HEK293T (cell line): Measurements from ENCODE around the gene WNT7A.

Experiments
- CTCF ChIA-PET: fragments of 350-600 bp; formaldehyde crosslinking; extraction: SDS; loops from one replicate; lab custom pipeline; 2021; ENCODE audit warnings: antibody characterized with exemption, inconsistent platforms; lab: Yijun Ruan, JAX
- POLR2A ChIA-PET: fragments of 350-600 bp; formaldehyde crosslinking; extraction: SDS; loops from one replicate; lab custom pipeline; 2020; ENCODE audit warnings: antibody characterized with exemption, inconsistent platforms; lab: Yijun Ruan, JAX
- DNase-seq: peaks from one replicate; pipeline ENCODE4 v3.0.0; 2012; ENCODE audit warnings: mixed read lengths; ENCODE audit errors: extremely low spot score
- ARNT ChIP-seq: fragments of 450-650 bp; IDR thresholded peaks from 2 replicates; pipeline ENCODE4 v1.6.1; 2017; ENCODE audit warnings: mild to moderate bottlenecking
- BHLHE40 ChIP-seq: fragments of 450-650 bp; IDR thresholded peaks from 2 replicates; pipeline ENCODE4 v1.6.1; 2016; ENCODE audit warnings: mild to moderate bottlenecking, moderate library complexity, borderline replicate concordance
- CTBP1 ChIP-seq: fragments of 450-650 bp; IDR thresholded peaks from 2 replicates; pipeline ENCODE4 v1.6.1; 2016; ENCODE audit warnings: borderline replicate concordance
- ELF4 ChIP-seq: fragments of 450-650 bp; IDR thresholded peaks from 2 replicates; pipeline ENCODE4 v1.6.1; 2017; ENCODE audit warnings: antibody characterized with exemption
- FOXA1 ChIP-seq: fragments of 450-650 bp; IDR thresholded peaks from 2 replicates; pipeline ENCODE4 v1.6.1; 2016; ENCODE audit warnings: mild to moderate bottlenecking
- FOXK2 ChIP-seq: fragments of 450-650 bp; IDR thresholded peaks from 2 replicates; pipeline ENCODE4 v1.6.1; 2016; ENCODE audit warnings: mild to moderate bottlenecking
- FOXM1 ChIP-seq: fragments of 450-650 bp; IDR thresholded peaks from 2 replicates; pipeline ENCODE4 v1.6.1; 2017; ENCODE audit warnings: mild to moderate bottlenecking, borderline replicate concordance
- HDGF ChIP-seq: fragments of 450-650 bp; IDR thresholded peaks from 2 replicates; pipeline ENCODE4 v1.6.1; 2017; ENCODE audit warnings: antibody characterized with exemption, borderline replicate concordance
- L3MBTL2 ChIP-seq: fragments of 450-650 bp; conservative IDR thresholded peaks from 2 replicates; pipeline ENCODE4 v1.6.1; 2016; ENCODE audit warnings: mild to moderate bottlenecking
- LEF1 ChIP-seq: fragments of 450-650 bp; IDR thresholded peaks from 2 replicates; pipeline ENCODE4 v1.6.1; 2017; ENCODE audit warnings: mild to moderate bottlenecking, borderline replicate concordance
- NFRKB ChIP-seq: fragments of 450-650 bp; IDR thresholded peaks from 2 replicates; pipeline ENCODE4 v1.6.1; 2016; ENCODE audit warnings: mild to moderate bottlenecking, moderate library complexity
- PKNOX1 ChIP-seq: fragments of 450-650 bp; IDR thresholded peaks from 2 replicates; pipeline ENCODE4 v1.6.1; 2016
- SP1 ChIP-seq: fragments of 450-650 bp; IDR thresholded peaks from 2 replicates; pipeline ENCODE4 v1.6.1; 2017
- SUZ12 ChIP-seq: fragments of 450-650 bp; IDR thresholded peaks from 2 replicates; pipeline ENCODE4 v1.6.1; 2016; ENCODE audit warnings: mild to moderate bottlenecking
- TARDBP ChIP-seq: fragments of 450-650 bp; IDR thresholded peaks from 2 replicates; pipeline ENCODE4 v1.6.1; 2016
- ZNF384 ChIP-seq: fragments of 450-650 bp; IDR thresholded peaks from 2 replicates; pipeline ENCODE4 v1.6.1; 2016

Gene WNT7A

DNA sequence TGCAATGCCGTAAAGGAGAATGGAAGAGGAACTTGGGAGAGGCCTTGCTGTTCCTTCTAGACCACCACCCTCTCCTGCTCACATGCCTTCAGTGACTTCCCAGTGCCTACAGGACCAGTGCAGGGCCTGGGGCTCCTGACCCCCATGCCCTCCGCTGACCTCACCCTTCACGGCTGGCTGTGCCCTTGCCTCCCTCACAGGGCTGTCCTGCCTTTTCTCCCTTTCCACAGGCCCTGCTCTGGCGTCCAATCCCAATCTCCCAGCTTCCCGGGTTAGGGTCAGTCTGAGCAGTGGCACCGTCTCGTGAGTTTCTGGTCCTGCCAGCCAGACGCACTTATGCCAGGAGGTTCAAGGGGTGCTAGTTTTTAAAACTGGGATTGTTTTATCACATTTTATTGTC lies 110.4 kb downstream of the WNT7A start:
- ChIA-PET POLR2A (no interaction called here), CTCF (no interaction called here)
- TF ChIP-seq PKNOX1, result no peak
- no peak for TF ChIP-seq ZNF384
- no peak for TF ChIP-seq LEF1
- DNase-seq, result no peak

GRCh38 chr3:13768453-13768852 lies 111.4 kb downstream of the WNT7A start:
- no peak for DNase-seq
- POLR2A ChIA-PET, result no interaction called here
- TF ChIP-seq L3MBTL2 (no peak), BHLHE40 (no peak), SUZ12 (no peak), ELF4 (no peak), ARNT (no peak), NFRKB (no peak), TARDBP (no peak), CTBP1 (no peak), FOXA1 (no peak), ZNF384 (no peak), SP1 (no peak), PKNOX1 (no peak), FOXK2 (no peak), HDGF (no peak), LEF1 (no peak), FOXM1 (no peak)
- CTCF ChIA-PET, result no interaction called here

- ChIA-PET CTCF (no interaction called here), POLR2A (no interaction called here)
- TF ChIP-seq SP1 (no peak), TARDBP (no peak), PKNOX1 (no peak), LEF1 (no peak), FOXM1 (no peak), ZNF384 (no peak), BHLHE40 (no peak), HDGF (no peak), CTBP1 (no peak), ARNT (no peak)
- DNase-seq, result no peak
These were observed 112.0 kb downstream of the WNT7A start for GRCh38 chr3:13767896-13768295.

DNA sequence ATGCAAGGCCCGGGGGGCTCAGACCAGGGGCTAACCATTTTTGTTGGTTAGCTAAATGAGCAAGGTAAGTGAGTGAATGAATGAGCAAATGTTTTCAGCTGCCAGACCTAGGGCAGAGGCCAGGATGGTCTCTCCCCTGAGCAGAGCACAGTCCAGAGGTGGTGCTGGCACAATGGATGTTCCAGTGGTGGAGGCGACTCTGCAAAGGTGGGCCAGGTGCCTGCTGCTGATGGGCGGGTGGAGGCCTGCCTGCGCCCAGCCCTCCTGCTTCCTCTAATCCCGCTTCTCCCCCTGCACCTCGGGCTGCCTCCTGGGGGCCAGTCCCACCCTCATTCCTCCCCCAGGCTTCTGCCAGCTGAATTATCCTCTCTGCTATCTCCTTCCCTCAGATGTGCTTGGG lies 112.8 kb downstream of the WNT7A start:
- ChIA-PET POLR2A (no interaction called here), CTCF (no interaction called here)

More for the DNA sequence above, 112.8 kb downstream of the WNT7A start:
- no peak for TF ChIP-seq FOXK2
- no peak for DNase-seq
